CD4-positive, alpha-beta T cell (primary cell): ENCODE results near the gene URI1. TPM values are rescaled to one million over a fixed set of nuclear protein-coding genes. Genes with fewer than 3 reads are reported as not detected.

Experiments
- ATAC-seq: fragments of 200-7000 bp; cut with Tn5 transposase; one replicate; pipeline ENCODE4 v1.10.0; 2022; ENCODE audit warnings: mild to moderate bottlenecking; ENCODE audit not compliant: poor library complexity
- CTCF ChIA-PET: fragments of 350-600 bp; sonication (Branson Sonifier 250); formaldehyde crosslinking; loops from one replicate; lab custom pipeline; 2021; ENCODE audit warnings: antibody characterized with exemption, inconsistent platforms; lab: Charles Lee
- POLR2A ChIA-PET: fragments of 350-600 bp; sonication (Branson Sonifier 250); formaldehyde crosslinking; loops from one replicate; lab custom pipeline; 2021; ENCODE audit warnings: antibody characterized with exemption, inconsistent platforms; lab: Charles Lee
- DNase-seq, 14 experiments: peaks; one replicate each; pipeline ENCODE4 v3.0.0-alpha.2; 2013 to 2020; ENCODE audit warnings: mixed read lengths in 2 of 14
- H3K27ac ChIP-seq, 2 donors: one replicate each; pipeline versions ENCODE4 v1.5.1 to v1.7.0; 2013; ENCODE audit warnings: low read length in 2 of 2, low read depth in 1 of 2, mild to moderate bottlenecking in 1 of 2
- H3K27me3 ChIP-seq, 2 experiments: 1 replicate in 1 of 2; 2 replicates in 1 of 2; pipeline versions ENCODE4 v1.6.1 to v1.7.0; 2013; ENCODE audit warnings: low read length in 2 of 2, control low read depth in 1 of 2, mild to moderate bottlenecking in 1 of 2, moderate library complexity in 1 of 2; ENCODE audit not compliant: insufficient read depth in 2 of 2, control insufficient read depth in 1 of 2
- H3K36me3 ChIP-seq: one replicate; pipeline ENCODE4 v1.6.1; 2013; ENCODE audit warnings: low read length, control low read depth; ENCODE audit not compliant: insufficient read depth
- H3K4me1 ChIP-seq: one replicate; pipeline ENCODE4 v1.6.1; 2013; ENCODE audit warnings: low read length, control low read depth; ENCODE audit not compliant: insufficient read depth
- H3K4me3 ChIP-seq: one replicate; pipeline ENCODE4 v1.5.1; 2013; ENCODE audit warnings: mild to moderate bottlenecking, low read length, moderate library complexity
- H3K9me3 ChIP-seq, 2 experiments: 1 replicate in 1 of 2; 2 replicates in 1 of 2; pipeline versions ENCODE4 v1.6.1 to v1.7.0; 2013; ENCODE audit warnings: low read length in 2 of 2, mild to moderate bottlenecking in 2 of 2, control low read depth in 1 of 2, moderate library complexity in 1 of 2; ENCODE audit not compliant: control insufficient read depth in 1 of 2, insufficient read depth in 1 of 2
- H3K27ac Mint-ChIP-seq: one replicate; pipeline ENCODE4 v1.8.0; 2020; ENCODE audit warnings: mixed read lengths
- H3K27me3 Mint-ChIP-seq: one replicate; pipeline ENCODE4 v1.8.0; 2021; ENCODE audit warnings: mixed read lengths
- H3K36me3 Mint-ChIP-seq: one replicate; pipeline ENCODE4 v1.8.0; 2021; ENCODE audit warnings: low read depth, mixed read lengths
- H3K4me1 Mint-ChIP-seq: one replicate; pipeline ENCODE4 v1.8.0; 2021; ENCODE audit warnings: low read depth, mixed read lengths
- H3K4me3 Mint-ChIP-seq: one replicate; pipeline ENCODE4 v1.8.0; 2020; ENCODE audit warnings: mild to moderate bottlenecking, mixed read lengths
- H3K9me3 Mint-ChIP-seq: one replicate; pipeline ENCODE4 v1.8.0; 2020; ENCODE audit warnings: mixed read lengths
- intact Hi-C, 2 experiments: fragments of 100-400 bp; cut with DNase I in 1 of 2; cut with micrococcal nuclease in 1 of 2; formaldehyde crosslinking; loops; one replicate each; pipeline versions ENCODE4 v1.15.1 to v1.9.0; 2023 to 2025; cut with DNase I, micrococcal nuclease
- total RNA-seq, 174 experiments: library from RNA in 2 of 174; stranded (reverse) in 2 of 174; gene quantifications; one replicate each; pipeline ENCODE4 v1.2.3 and lab custom pipeline; 2021 to 2026
- TF ChIP-seq, protein P1 (sequence below): fragments of 200-600 bp; IDR thresholded peaks from one replicate; pipeline ENCODE4 v1.8.0; 2022; ENCODE audit warnings: antibody characterized with exemption, mild to moderate bottlenecking

Gene URI1
- total RNA-seq, 2 experiments from 2014 or later, result 50.9 to 63.6 TPM

- Mint-ChIP-seq H3K4me1 (no peaks in the 10 kb centered on the region), H3K27me3 (no peaks in the 10 kb centered on the region), H3K27ac (no peak overlapping the region), H3K9me3 (no peaks in the 10 kb centered on the region), H3K4me3 (no peak overlapping the region), H3K36me3 (no peaks in the 10 kb centered on the region)
- no peak for ATAC-seq
- TF ChIP-seq, protein P1, sequence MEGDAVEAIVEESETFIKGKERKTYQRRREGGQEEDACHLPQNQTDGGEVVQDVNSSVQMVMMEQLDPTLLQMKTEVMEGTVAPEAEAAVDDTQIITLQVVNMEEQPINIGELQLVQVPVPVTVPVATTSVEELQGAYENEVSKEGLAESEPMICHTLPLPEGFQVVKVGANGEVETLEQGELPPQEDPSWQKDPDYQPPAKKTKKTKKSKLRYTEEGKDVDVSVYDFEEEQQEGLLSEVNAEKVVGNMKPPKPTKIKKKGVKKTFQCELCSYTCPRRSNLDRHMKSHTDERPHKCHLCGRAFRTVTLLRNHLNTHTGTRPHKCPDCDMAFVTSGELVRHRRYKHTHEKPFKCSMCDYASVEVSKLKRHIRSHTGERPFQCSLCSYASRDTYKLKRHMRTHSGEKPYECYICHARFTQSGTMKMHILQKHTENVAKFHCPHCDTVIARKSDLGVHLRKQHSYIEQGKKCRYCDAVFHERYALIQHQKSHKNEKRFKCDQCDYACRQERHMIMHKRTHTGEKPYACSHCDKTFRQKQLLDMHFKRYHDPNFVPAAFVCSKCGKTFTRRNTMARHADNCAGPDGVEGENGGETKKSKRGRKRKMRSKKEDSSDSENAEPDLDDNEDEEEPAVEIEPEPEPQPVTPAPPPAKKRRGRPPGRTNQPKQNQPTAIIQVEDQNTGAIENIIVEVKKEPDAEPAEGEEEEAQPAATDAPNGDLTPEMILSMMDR, result no peak
- Histone ChIP-seq H3K4me1 (no peaks in the 10 kb centered on the region), H3K27me3 (no peaks in the 10 kb centered on the region), H3K27ac (no peak overlapping the region), H3K9me3 (peaks cover 0 to 13% of the 10 kb centered on the region in 2 experiments), H3K36me3 (no peaks in the 10 kb centered on the region), H3K4me3 (no peak overlapping the region)
- ChIA-PET POLR2A (no interaction called here), CTCF (no interaction called here)
- intact Hi-C loops, result no loop called here
- no peak for DNase-seq
Observed at GRCh38 chr19:30059741-30060457, 117.9 kb downstream of the URI1 start.

GRCh38 chr19:30060531-30061222, 118.6 kb downstream of the URI1 start:
- no peak overlapping the region for H3K4me3 Mint-ChIP-seq
- no peak overlapping the region for H3K27ac ChIP-seq
- DNase-seq, result no peak
- H3K36me3 Mint-ChIP-seq, result no peaks in the 10 kb centered on the region
- H3K27me3 ChIP-seq, result no peaks in the 10 kb centered on the region
- no peak overlapping the region for H3K4me3 ChIP-seq
- H3K9me3 ChIP-seq, result peaks cover 0 to 13% of the 10 kb centered on the region in 2 experiments
- POLR2A ChIA-PET, result no interaction called here
- no peak overlapping the region for H3K27ac Mint-ChIP-seq
- intact Hi-C loops, result no loop called here
- no peaks in the 10 kb centered on the region for H3K4me1 ChIP-seq
- H3K27me3 Mint-ChIP-seq, result no peaks in the 10 kb centered on the region
- H3K9me3 Mint-ChIP-seq, result no peaks in the 10 kb centered on the region
- H3K4me1 Mint-ChIP-seq, result no peaks in the 10 kb centered on the region
- TF ChIP-seq, protein P1, result no peak
- no peak for ATAC-seq
- CTCF ChIA-PET, result no interaction called here
- H3K36me3 ChIP-seq, result no peaks in the 10 kb centered on the region

GRCh38 chr19:30061223-30062064, 119.4 kb downstream of the URI1 start:
- H3K9me3 ChIP-seq, result peaks cover 0 to 13% of the 10 kb centered on the region in 2 experiments
- H3K4me3 Mint-ChIP-seq, result no peak overlapping the region
- DNase-seq (no peak), ATAC-seq (no peak)
- H3K27ac Mint-ChIP-seq, result no peak overlapping the region
- ChIA-PET CTCF (no interaction called here), POLR2A (no interaction called here)
- H3K4me3 ChIP-seq, result no peak overlapping the region
- no peak overlapping the region for H3K27ac ChIP-seq
- no peaks in the 10 kb centered on the region for H3K36me3 Mint-ChIP-seq
- no peaks in the 10 kb centered on the region for H3K9me3 Mint-ChIP-seq
- H3K4me1 Mint-ChIP-seq, result no peaks in the 10 kb centered on the region
- no peaks in the 10 kb centered on the region for H3K27me3 Mint-ChIP-seq
- TF ChIP-seq, protein P1, result no peak
- no peaks in the 10 kb centered on the region for H3K36me3 ChIP-seq
- H3K4me1 ChIP-seq, result no peaks in the 10 kb centered on the region
- H3K27me3 ChIP-seq, result peaks cover 0 to 3% of the 10 kb centered on the region in 2 experiments
- intact Hi-C loops, result no loop called here
